Neural cell (in vitro differentiated cells): ENCODE results near the gene HNRNPM. TPM values are rescaled to one million over a fixed set of nuclear protein-coding genes. Genes with fewer than 3 reads are reported as not detected.
"Not testable (repeated sequence)": the region's sequence is repeated elsewhere in the genome, so short reads cannot be mapped to it uniquely, and the experiment has no call there.

ENCODE experiments used
- H2AFZ ChIP-seq: fragments of 200-600, 300-800 bp; sonication (generic), shearing (Covaris generic); 2 replicates; pipeline ENCODE4 v1.6.0; 2014; ENCODE audit warnings: low read depth, mild to moderate bottlenecking, antibody characterized with exemption, low read length, moderate library complexity
- H3F3A ChIP-seq: fragments of 200-600 bp; shearing (Covaris generic); 2 replicates; pipeline ENCODE4 v1.6.1; 2016; ENCODE audit warnings: mild to moderate bottlenecking, moderate library complexity, mixed read lengths, antibody characterized with exemption, low read length; ENCODE audit not compliant: insufficient read depth, poor library complexity, severe bottlenecking
- H3K27ac ChIP-seq: fragments of 200-600, 300-800 bp; sonication (generic), shearing (Covaris generic); 2 replicates; pipeline ENCODE4 v1.5.1; 2014; ENCODE audit warnings: mild to moderate bottlenecking, low read length, moderate library complexity
- H3K27me3 ChIP-seq: fragments of 300-800, 200-600 bp; sonication (generic), shearing (Covaris generic); 2 replicates; pipeline ENCODE4 v1.6.0; 2014; ENCODE audit warnings: mild to moderate bottlenecking, low read depth, low read length, moderate library complexity; ENCODE audit not compliant: insufficient read depth
- H3K36me3 ChIP-seq: fragments of 300-800, 200-600 bp; sonication (generic), shearing (Covaris generic); 2 replicates; pipeline ENCODE4 v1.5.1; 2014; ENCODE audit warnings: mild to moderate bottlenecking, antibody characterized with exemption, low read length, moderate library complexity; ENCODE audit not compliant: insufficient read depth
- H3K4me2 ChIP-seq: fragments of 300-800, 200-600 bp; sonication (generic), shearing (Covaris generic); 2 replicates; pipeline ENCODE4 v1.6.0; 2014; ENCODE audit warnings: mild to moderate bottlenecking, low read length
- H3K4me3 ChIP-seq: fragments of 300-800, 200-600 bp; sonication (generic), shearing (Covaris generic); 2 replicates; pipeline ENCODE4 v1.5.1; 2014; ENCODE audit warnings: mild to moderate bottlenecking, low read length, moderate library complexity
- H3K79me2 ChIP-seq: fragments of 200-600 bp; shearing (Covaris generic); replicated peaks from 2 replicates; pipeline ENCODE4 v1.6.0; 2014; ENCODE audit warnings: mild to moderate bottlenecking, low read length, moderate library complexity; ENCODE audit not compliant: insufficient read depth
- H3K9ac ChIP-seq: fragments of 300-800, 200-600 bp; sonication (generic), shearing (Covaris generic); 2 replicates; pipeline ENCODE4 v1.6.1; 2016; ENCODE audit warnings: mild to moderate bottlenecking, low read length, mixed read lengths
- H3K9me2 ChIP-seq: fragments of 200-600 bp; shearing (Covaris generic); 2 replicates; pipeline ENCODE4 v1.6.1; 2016; ENCODE audit warnings: mild to moderate bottlenecking, low read length, mixed read lengths; ENCODE audit not compliant: insufficient read depth
- H3K9me3 ChIP-seq: fragments of 200-600, 300-800 bp; sonication (generic), shearing (Covaris generic); 2 replicates; pipeline ENCODE4 v1.6.1; 2016; ENCODE audit warnings: mild to moderate bottlenecking, mixed run types, low read length, moderate library complexity, mixed read lengths
- H4K20me1 ChIP-seq: fragments of 200-600 bp; shearing (Covaris generic); 2 replicates; pipeline ENCODE4 v1.6.1; 2016; ENCODE audit warnings: mild to moderate bottlenecking, mixed run types; ENCODE audit not compliant: insufficient read depth
- EP300 ChIP-seq: fragments of 450-650 bp; conservative IDR thresholded peaks from 2 replicates; pipeline ENCODE4 v1.6.1; 2014; ENCODE audit warnings: antibody characterized with exemption, mild to moderate bottlenecking, moderate library complexity; ENCODE audit not compliant: poor library complexity, severe bottlenecking
- EZH2 ChIP-seq: fragments of 200-600, 300-800 bp; shearing (Covaris generic), sonication (generic); IDR thresholded peaks from 2 replicates; pipeline ENCODE4 v1.6.1; 2014; ENCODE audit warnings: antibody characterized with exemption, low read length, borderline replicate concordance, mild to moderate bottlenecking; ENCODE audit not compliant: insufficient read depth, poor library complexity, severe bottlenecking
- MXI1 ChIP-seq: fragments of 450-650 bp; conservative IDR thresholded peaks from 2 replicates; pipeline ENCODE4 v1.6.1; 2014; ENCODE audit warnings: antibody characterized with exemption, mild to moderate bottlenecking; ENCODE audit not compliant: poor library complexity, severe bottlenecking
- POLR2AphosphoS5 ChIP-seq: IDR thresholded peaks from 2 replicates; pipeline ENCODE4 v1.6.1; 2012
- RAD21 ChIP-seq: fragments of 450-650 bp; conservative IDR thresholded peaks from 2 replicates; pipeline ENCODE4 v1.6.1; 2014; ENCODE audit warnings: antibody characterized with exemption, mild to moderate bottlenecking, moderate library complexity
- SMC3 ChIP-seq: fragments of 450-650 bp; conservative IDR thresholded peaks from 2 replicates; pipeline ENCODE4 v1.6.1; 2014; ENCODE audit warnings: antibody characterized with exemption, mild to moderate bottlenecking, moderate library complexity; ENCODE audit not compliant: poor library complexity
- TAF1 ChIP-seq: IDR thresholded peaks from 2 replicates; pipeline ENCODE4 v1.6.1; 2012; ENCODE audit warnings: low read depth
- polyA plus RNA-seq: library from polyadenylated mRNA; depleted of rRNA; stranded (reverse); fragments of >200 nt; gene quantifications from 2 replicates; pipeline ENCODE4 v1.2.3, GENCODE V29; 2014
- TF ChIP-seq, protein P1 (sequence below): IDR thresholded peaks from 2 replicates; pipeline ENCODE4 v1.6.1; 2012; ENCODE audit warnings: borderline replicate concordance
- TF ChIP-seq, protein P2 (sequence below): fragments of 450-650 bp; IDR thresholded peaks from 2 replicates; pipeline ENCODE4 v1.5.1; 2014; ENCODE audit warnings: antibody characterized with exemption, mild to moderate bottlenecking, moderate library complexity; ENCODE audit not compliant: poor library complexity, severe bottlenecking

HNRNPM gene
- polyA plus RNA-seq, 1 donor from 2014 or later, result 91.7 TPM

GRCh38 chr19:8441725-8442544 is 2.8 kb upstream of the HNRNPM start:
- no peak for TF ChIP-seq RAD21
- TF ChIP-seq TAF1, result no peak
- no peak for TF ChIP-seq POLR2AphosphoS5
- TF ChIP-seq MXI1, result no peak
- TF ChIP-seq EZH2, result no peak
- TF ChIP-seq, protein P1, sequence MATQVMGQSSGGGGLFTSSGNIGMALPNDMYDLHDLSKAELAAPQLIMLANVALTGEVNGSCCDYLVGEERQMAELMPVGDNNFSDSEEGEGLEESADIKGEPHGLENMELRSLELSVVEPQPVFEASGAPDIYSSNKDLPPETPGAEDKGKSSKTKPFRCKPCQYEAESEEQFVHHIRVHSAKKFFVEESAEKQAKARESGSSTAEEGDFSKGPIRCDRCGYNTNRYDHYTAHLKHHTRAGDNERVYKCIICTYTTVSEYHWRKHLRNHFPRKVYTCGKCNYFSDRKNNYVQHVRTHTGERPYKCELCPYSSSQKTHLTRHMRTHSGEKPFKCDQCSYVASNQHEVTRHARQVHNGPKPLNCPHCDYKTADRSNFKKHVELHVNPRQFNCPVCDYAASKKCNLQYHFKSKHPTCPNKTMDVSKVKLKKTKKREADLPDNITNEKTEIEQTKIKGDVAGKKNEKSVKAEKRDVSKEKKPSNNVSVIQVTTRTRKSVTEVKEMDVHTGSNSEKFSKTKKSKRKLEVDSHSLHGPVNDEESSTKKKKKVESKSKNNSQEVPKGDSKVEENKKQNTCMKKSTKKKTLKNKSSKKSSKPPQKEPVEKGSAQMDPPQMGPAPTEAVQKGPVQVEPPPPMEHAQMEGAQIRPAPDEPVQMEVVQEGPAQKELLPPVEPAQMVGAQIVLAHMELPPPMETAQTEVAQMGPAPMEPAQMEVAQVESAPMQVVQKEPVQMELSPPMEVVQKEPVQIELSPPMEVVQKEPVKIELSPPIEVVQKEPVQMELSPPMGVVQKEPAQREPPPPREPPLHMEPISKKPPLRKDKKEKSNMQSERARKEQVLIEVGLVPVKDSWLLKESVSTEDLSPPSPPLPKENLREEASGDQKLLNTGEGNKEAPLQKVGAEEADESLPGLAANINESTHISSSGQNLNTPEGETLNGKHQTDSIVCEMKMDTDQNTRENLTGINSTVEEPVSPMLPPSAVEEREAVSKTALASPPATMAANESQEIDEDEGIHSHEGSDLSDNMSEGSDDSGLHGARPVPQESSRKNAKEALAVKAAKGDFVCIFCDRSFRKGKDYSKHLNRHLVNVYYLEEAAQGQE, result no peak
- TF ChIP-seq SMC3, result no peak
- TF ChIP-seq EP300, result no peak
- TF ChIP-seq, protein P2, sequence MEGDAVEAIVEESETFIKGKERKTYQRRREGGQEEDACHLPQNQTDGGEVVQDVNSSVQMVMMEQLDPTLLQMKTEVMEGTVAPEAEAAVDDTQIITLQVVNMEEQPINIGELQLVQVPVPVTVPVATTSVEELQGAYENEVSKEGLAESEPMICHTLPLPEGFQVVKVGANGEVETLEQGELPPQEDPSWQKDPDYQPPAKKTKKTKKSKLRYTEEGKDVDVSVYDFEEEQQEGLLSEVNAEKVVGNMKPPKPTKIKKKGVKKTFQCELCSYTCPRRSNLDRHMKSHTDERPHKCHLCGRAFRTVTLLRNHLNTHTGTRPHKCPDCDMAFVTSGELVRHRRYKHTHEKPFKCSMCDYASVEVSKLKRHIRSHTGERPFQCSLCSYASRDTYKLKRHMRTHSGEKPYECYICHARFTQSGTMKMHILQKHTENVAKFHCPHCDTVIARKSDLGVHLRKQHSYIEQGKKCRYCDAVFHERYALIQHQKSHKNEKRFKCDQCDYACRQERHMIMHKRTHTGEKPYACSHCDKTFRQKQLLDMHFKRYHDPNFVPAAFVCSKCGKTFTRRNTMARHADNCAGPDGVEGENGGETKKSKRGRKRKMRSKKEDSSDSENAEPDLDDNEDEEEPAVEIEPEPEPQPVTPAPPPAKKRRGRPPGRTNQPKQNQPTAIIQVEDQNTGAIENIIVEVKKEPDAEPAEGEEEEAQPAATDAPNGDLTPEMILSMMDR, result no peak
- no peaks in the 10 kb centered on the region for H3K9me2 ChIP-seq
- H3F3A ChIP-seq, result no peaks in the 10 kb centered on the region
- H3K36me3 ChIP-seq, result no peaks in the 10 kb centered on the region
- H2AFZ ChIP-seq, result no peak overlapping the region
- H4K20me1 ChIP-seq, result peaks cover 7% of the 10 kb centered on the region
- H3K4me2 ChIP-seq, result no peak overlapping the region
- H3K9me3 ChIP-seq, result no peaks in the 10 kb centered on the region
- no peaks in the 10 kb centered on the region for H3K27me3 ChIP-seq
- H3K79me2 ChIP-seq, result peaks cover 21% of the 10 kb centered on the region
- H3K9ac ChIP-seq, result no peak overlapping the region
- H3K4me3 ChIP-seq, result no peak overlapping the region
- no peak overlapping the region for H3K27ac ChIP-seq

GRCh38 chr19:8444140-8444676 is 567 bp upstream of the HNRNPM start:
- Histone ChIP-seq H3K9ac (peak overlapping the region; percentile 61), H3K27ac (peak overlapping the region; percentile 40), H4K20me1 (peaks cover 17% of the 10 kb centered on the region), H3K4me3 (peak overlapping the region; percentile 97), H3K79me2 (peaks cover 44% of the 10 kb centered on the region), H3K4me2 (peak overlapping the region; percentile 76), H2AFZ (peak overlapping the region; percentile 93)
- H3K9me2 ChIP-seq, H3K27me3 ChIP-seq, H3F3A ChIP-seq, H3K36me3 ChIP-seq, H3K9me3 ChIP-seq: not testable (repeated sequence)
